ENCODE measurements around the gene SPTBN4. TPM values are rescaled to one million over a fixed set of nuclear protein-coding genes. Genes with fewer than 3 reads are reported as not detected.
"Not testable (repeated sequence)": the region's sequence is repeated elsewhere in the genome, so short reads cannot be mapped to it uniquely, and the experiment has no call there.

Gene SPTBN4
- total RNA-seq, 1 donor from 2014 or later, result 1.3 TPM

DNA sequence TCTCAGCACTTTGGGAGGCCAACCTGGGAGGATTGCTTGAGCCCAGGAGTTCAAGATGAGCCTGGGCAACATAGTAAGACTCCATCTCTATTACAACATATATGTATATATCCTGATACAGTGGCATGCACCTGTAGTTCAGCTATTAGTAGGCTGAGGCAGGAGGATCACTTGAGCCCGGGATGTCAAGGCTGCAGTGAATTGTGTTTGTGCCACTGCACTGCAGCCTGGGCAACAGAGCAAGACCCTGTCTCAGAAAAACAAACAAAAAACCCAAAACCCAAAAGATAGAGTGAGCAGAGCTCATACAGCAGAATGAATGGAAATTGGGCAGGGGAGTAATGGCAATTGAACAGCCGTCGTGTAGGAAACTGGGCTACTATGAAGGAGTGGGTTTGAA, 92.6 kb downstream of the SPTBN4 start:
- no peak for DNase-seq (ENCODE audit: low read depth)

DNA sequence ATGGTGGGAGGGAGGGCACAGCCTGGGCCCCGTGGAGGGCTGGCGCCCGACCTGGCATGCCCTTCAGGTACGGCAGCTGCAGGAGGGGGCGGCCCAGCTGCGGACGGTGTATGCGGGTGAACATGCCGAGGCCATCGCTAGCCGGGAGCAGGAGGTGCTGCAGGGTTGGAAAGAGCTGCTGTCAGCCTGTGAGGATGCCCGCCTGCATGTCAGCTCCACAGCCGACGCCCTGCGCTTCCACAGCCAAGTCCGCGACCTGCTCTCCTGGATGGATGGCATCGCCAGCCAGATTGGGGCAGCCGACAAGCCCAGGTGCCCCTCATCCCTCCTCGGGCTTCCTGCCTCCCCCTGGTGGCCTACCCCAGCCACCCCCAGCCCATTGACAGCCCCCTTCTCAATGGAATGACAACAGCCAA, 93.3 kb downstream of the SPTBN4 start:
- DNase-seq (ENCODE audit: low read depth), result no peak

DNA sequence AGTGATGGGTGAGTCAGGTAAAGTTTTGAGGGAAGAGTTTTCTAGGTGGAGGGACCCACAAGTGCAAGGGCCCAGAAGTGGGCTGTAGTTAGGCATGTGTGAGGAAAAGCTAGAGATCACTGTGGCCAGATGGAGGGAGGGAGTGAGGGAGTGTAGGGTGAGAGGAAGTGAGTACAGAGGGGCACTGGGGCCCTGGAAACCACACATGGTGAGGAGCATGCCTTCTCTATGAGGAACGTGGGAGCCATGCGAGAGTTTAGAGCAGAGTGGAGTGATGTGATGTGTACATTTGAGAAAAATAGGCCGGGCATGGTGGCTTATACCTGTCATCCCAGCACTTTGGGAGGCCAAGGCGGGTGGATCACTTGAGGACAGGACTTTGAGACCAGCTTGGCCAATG, 95.1 kb downstream of the SPTBN4 start:
- no peak for DNase-seq (ENCODE audit: low read depth)

DNA sequence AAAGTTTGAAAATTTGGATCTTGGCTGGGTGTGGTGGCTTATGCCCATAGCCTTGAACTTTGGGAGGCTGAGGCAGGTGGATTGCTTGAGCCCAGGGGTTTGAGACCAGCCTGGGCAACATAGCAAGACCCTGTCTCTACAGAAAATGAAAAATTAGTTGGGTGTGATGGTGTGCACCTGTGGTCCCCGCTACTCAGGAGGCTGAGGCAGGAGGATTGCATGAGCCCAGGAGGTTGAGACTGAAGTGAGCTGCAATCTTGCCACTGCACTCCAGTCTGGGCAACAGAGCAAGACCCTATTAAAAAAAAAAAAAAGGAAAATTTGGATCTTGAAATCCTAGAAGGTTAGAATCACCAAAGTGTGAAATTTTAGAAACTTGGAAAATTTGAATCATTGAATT, 97.7 kb downstream of the SPTBN4 start:
- not testable (repeated sequence) for DNase-seq (ENCODE audit: low read depth)

DNA sequence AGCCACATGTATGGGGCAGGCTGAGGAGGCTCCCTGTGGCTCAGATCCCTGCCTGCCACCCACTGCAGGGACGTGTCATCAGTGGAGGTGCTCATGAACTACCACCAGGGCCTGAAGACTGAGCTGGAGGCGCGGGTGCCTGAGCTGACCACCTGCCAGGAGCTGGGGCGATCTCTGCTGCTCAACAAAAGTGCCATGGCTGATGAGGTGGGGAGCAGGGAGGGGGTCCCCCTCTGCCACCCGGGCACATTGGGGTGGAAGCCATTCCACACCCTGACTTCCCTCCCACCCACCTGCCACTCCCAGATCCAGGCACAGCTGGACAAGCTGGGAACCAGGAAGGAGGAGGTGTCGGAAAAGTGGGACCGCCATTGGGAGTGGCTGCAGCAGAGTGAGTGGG, 98.6 kb downstream of the SPTBN4 start:
- no peak for DNase-seq (ENCODE audit: low read depth)

DNA sequence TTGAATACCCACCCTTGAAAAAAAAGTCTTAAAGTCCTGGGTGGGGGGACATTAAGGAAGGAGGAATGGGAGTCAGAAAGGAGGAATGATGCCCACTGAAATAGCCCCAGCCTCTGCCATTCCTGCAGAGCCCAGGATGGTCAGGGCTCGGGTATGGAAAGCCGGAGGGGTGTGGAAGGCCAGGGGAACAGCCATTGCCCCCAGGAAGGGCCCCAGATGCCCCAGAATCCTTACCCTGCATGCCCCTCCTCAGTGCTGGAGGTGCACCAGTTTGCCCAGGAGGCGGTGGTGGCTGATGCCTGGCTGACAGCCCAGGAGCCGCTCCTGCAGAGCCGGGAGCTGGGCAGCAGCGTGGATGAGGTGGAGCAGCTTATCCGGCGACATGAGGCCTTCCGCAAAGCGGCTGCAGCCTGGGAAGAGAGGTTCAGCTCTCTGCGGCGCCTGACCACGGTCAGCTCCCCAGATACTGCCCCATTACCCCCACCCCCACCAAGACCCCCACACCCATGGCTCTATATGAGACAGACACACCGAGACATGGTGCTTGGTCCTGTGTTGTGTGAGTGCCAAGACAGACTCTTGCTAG, 99.2 kb downstream of the SPTBN4 start:
- no peak for DNase-seq (ENCODE audit: low read depth)

DNA sequence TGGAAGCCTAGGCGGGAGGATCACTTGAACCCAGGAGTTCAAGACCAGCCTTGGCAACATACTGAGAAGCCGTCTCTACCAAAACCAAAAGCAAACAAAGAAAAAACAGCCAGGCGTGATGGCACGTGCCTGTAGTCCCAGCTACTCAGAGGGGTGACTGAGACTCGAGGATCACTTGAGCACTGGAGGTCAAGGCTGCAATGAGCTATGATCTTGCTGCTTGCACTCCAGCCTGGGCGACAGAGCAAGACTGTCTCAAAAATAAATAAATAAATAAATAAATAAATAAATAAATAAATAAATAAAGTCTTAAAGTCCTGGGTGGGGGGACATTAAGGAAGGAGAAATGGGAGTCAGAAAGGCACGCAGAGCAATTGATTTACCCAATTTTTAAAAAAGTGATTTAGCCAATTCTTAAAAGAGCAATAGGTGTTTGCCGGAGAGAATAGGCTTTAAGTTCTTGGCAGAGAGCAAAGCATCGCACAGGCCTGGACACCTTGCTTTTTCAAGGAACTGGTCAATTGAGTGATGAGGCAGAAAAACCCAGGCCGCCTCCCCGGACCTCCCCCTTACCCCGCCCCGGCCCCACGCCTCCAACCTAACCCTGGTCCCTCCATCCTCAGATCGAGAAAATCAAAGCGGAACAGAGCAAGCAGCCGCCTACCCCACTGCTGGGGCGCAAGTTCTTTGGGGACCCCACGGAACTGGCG, 100.4 kb downstream of the SPTBN4 start:
- no peak for DNase-seq (ENCODE audit: low read depth)

DNA sequence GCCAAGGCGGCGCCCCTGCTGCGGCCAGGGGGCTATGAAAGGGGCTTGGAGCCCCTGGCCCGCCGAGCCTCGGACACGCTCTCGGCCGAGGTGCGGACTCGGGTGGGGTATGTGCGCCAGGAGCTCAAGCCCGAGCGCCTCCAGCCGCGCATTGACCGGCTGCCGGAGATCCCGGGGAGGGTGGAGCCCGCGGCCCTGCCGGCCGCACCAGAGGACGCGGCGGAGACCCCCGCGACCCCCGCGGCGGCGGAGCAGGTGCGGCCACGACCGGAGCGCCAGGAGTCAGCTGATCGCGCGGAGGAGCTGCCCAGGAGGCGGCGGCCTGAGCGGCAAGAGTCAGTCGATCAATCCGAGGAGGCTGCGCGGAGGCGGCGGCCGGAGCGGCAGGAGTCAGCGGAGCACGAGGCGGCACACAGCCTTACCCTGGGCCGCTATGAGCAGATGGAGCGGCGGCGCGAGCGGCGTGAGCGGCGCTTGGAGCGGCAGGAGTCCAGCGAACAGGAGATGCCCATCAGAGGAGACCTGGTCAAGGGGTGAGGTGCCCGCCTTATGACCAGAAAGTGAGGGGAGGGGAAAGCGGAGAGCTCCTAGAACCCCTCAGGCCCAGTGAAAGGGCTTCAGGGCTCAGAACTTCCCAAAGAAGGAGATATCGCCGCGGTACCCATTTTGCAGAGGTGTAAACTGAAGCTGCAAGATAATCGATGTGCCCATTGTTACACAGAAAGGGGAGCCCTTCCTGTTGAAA, 101.1 kb downstream of the SPTBN4 start:
- DNase-seq (ENCODE audit: low read depth), result no peak

DNA sequence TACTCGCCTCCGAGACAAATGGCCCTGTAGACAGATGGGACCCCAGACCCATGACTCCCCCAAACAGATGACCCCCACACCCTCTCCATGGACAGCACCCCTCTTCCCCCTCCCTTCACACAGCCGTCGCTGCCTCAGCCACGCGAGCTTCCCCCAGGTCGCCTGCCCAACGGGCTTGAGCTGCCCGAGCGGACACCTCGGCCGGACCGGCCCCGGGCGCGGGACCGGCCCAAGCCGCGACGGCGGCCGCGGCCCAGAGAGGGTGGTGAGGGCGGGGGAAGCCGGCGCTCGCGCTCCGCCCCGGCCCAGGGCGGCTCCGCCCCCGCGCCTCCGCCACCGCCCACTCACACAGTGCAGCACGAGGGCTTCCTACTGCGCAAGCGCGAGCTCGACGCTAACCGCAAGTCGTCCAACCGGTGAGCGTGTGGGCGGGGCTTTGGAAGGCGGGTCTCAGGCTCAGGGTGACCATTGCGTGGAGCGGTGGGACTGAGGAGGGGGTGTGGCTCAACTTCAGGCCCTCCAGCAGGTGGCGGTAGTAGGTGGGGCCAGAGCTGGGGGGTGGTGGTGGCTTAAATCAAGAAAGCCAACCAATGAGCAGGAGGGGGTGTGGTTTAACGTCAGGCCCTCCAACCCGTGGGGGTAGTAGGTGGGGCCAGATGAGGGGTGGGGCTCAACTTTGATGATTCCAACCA, 103.7 kb downstream of the SPTBN4 start:
- peak; percentile 99 for DNase-seq (ENCODE audit: low read depth)

DNA sequence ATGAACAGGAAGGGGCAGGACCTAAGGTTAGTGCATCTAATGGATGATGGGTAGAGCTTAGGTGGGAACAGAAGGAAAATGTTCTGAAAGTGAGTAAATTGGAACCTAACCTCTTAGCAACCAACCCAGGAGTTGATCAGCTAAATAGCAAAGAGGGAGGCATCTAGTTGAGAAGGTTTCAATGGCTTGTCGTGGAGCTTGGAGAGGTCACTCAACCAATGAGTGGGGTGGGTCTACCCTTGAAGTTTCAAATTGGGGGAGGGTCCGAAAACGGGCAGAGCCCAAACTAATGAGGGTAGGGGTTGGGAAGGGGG, 104.2 kb downstream of the SPTBN4 start:
- no peak for DNase-seq (ENCODE audit: low read depth)

DNA sequence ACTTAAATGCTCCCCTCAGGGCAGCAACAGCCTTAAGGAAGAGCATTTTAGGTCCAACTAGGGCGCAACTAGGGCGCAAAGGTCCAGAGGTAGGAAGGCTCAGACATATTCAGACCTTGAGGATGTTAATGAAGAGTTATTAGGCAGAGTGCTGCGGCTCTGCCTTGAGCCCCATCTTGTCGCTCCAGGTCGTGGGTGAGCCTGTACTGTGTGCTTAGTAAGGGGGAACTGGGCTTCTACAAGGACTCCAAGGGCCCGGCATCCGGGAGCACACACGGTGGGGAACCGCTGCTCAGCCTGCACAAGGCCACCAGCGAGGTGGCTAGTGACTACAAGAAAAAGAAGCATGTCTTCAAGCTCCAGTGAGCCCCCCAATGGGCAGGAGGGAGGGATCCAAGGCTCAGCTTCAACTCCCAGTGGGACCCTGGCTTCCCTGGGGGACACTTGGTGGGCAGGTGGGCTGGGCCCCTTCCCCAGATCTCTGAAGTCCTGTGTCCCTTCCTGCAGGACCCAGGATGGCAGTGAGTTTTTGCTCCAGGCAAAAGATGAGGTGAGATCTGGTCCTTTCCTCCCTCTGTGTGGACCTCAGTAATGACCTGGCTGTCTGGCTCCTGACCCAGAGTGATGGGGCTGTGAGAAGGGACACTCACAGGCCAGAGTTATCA, 105.2 kb downstream of the SPTBN4 start:
- no peak for DNase-seq (ENCODE audit: low read depth)

DNA sequence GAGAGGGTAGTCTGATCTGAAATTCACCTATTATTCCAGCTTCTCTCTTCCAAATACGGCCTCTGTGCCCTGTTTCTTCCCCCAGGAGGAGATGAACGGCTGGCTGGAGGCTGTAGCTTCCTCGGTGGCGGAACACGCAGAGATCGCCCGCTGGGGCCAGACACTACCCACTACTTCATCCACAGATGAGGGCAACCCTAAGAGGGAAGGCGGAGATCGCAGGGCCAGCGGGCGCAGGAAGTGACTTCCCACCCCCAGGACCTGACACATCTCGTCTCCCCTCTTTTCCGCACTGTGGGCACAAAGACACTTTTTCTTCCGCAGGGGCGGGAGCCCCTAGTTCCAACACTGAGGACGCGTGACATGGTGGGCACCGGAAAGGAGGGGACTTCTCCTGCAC, 108.5 kb downstream of the SPTBN4 start:
- no peak for DNase-seq (ENCODE audit: low read depth)

DNA sequence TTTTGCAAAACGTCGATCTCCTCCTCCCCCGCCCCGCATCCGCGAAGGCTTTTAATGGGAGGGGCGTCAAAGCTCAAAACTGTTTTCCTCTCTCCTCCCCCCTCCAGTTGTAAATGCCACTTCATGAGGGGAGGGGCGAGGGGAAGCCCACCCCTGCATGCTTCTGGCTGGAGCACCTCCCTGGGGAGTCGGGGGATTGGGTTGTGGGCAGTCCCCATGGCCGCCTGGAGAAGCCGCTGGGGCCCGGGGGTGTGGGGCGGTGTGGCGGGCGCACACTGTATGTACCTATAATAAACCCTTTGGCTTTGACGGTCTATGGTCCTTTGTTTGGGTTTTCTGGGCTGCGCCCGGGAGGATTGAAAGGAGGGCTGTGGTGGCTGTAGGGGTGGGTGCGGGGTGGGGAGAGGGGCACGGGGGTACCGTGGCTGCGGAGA, 109.4 kb downstream of the SPTBN4 start:
- DNase-seq (ENCODE audit: low read depth), result no peak

DNA sequence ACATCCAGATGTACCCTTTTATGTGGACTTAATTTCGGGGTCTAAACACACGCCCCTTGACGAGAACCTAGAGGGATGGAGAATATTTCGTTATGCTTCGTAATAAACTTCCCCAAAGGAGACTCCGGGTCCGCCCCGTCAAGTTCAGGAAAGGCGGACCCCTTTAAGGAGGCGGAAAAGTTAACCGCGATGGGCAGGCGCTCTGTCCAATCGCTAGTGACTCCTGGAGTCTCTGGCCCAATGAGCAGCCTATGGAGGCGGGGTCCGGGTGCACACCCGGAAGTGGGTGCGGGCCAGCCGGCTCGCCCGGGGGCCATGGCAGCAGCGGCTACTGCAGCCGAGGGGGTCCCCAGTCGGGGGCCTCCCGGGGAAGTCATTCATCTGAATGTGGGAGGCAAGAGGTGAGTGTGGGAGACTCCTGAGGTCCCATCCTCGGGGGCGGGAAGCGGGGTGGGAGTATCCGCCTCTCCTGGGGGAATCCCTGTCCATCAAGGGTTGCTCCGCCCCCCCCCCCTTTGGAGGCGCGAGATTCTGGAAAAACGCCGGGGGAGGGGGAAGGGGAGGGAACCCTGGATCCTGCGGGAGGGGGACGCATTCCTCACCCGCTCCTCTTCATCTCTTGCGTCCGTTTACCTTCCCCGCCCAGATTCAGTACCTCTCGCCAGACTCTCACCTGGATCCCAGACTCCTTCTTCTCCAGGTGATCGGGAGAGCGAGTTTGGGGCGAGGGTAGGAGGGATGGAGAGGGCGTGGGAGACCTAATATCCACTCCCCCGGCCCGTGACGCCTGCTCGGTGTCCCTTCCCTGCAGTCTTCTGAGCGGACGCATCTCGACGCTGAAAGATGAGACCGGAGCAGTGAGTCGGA, 110.0 kb downstream of the SPTBN4 start, which contains the start of gene SHKBP1:
SHKBP1 (plus strand) TSS at position 289 of the 867 bp plus-strand sequence; CDS start at position 316, 27 bp downstream.
- DNase-seq (ENCODE audit: low read depth), result peak; percentile 96

DNA sequence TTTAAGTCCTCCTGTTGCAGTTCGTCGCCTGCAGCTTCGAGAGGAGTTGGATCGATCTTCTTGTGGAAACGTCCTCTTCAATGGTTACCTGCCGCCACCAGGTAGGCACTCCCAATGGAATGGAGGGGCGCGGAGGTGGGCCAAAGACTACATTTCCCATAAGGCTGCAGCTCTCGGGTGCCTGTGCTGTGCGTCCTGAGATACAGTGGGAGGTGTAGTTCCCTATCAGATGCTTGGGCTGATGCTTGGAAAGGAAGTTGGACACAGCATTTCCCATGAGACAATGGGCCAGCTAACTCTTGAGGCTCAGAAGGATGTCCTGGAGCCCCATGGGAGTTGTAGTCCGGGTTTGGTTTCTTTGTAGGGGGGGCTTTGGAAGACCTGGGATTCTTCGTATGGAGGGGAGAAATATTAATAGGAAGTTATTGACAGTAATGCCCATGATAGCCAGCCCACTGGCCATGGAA, 111.7 kb downstream of the SPTBN4 start:
- no peak for DNase-seq (ENCODE audit: low read depth)

DNA sequence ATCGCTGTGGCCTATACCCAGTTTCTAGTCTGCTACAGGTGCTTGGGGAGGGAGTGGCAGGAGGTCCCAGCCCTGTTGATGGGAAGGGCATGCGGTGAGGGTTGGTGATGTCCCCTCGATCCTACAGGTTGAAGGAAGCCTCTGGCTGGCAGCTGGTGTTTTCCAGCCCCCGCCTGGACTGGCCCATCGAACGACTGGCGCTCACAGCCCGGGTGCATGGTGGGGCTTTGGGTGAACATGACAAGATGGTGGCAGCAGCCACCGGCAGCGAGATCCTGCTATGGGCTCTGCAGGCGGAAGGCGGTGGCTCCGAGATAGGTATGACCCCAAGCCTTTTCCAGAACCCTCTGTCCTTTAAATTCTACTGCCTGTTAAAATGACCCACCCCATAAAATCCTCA, 113.8 kb downstream of the SPTBN4 start:
- no peak for DNase-seq (ENCODE audit: low read depth)

DNA sequence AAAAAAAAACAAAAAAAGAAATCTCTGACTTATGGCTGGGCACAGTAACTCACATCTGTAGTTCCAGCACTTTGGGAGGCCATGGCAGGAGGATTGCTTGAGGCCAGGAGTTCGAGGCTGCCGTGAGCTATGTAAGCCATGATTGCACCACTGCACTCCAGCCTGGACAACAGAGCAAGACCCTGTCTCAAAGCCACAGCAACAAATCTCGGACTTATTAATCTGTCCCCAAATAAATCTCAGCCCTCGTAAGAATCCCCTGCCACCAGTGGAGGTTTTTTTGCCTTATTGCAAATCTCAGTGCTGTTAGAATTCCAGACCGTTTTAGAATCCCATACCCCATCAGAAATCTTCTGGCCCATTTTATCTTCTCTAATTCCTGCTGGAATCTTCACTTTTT, 114.7 kb downstream of the SPTBN4 start:
- DNase-seq (ENCODE audit: low read depth), result no peak

DNA sequence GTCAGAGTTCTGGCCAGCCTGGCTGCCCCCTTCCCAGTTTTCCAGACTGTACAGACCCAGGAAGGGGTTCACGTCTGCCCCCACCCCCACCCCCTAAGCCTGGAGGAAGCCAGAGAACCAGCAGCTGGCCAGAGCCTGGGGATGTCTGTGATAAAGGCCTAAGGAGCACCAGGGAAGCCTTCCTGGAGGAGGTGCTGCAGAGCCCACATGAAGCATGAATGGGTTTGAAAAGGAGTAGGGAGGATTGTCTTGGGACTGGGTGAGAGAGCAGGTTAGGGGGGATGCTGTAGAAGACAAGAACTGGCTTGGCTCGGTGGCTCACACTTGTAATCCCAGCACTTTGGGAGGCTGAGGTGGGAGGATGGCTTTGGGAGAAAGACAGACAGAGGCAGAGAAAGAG, 115.7 kb downstream of the SPTBN4 start:
- DNase-seq (ENCODE audit: low read depth), result no peak

DNA sequence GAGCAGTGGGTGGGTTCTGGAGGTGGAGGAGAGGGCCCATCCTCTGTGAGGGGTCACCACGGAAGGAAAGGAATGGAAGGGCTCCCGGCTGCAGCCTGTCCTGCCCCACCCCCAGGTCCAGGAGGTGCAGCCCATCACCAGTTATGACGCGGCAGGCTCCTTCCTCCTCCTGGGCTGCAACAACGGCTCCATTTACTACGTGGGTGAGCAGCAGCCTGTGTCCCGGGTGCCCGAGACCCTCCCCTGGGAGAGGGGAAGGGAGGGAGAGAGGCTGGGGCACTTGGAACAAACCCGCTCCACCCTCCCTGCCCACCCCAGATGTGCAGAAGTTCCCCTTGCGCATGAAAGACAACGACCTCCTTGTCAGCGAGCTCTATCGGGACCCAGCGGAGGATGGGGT, 116.5 kb downstream of the SPTBN4 start:
- DNase-seq (ENCODE audit: low read depth), result no peak

DNA sequence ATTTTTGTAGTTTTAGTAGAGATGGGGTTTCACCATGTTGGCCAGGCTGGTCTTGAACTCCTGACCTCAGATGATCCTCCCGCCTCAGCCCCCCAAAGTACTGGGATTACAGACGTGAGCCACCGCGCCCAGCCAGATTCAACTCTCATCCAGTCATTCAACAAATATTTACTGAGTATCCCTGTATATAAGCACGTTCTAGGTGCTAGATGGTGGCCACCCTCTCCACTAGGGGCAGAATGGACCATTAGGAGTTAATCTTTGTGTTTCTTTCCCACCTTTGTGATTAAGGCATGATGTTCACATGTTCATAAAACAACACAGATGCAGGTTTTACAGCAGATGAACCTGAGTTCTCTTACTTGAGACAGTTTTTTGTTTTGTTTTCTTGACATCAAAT, 117.2 kb downstream of the SPTBN4 start:
- DNase-seq (ENCODE audit: low read depth), result no peak

Data from myocyte (in vitro differentiated cells).